Measurements from ENCODE around the gene ACCS. TPM values are rescaled to one million over a fixed set of nuclear protein-coding genes. Genes with fewer than 3 reads are reported as not detected.

ACCS gene
- total and polyA plus RNA-seq, 2 donors (not counting 3 experiments of a cell fraction or from before 2014, with no cell fraction given), result 8.6 to 22.7 TPM

GRCh38 chr11:44128729-44129128 is 62.7 kb downstream of the ACCS start:
- no peak overlapping the region for H3K9ac ChIP-seq (replicated peaks; ENCODE audit: extremely low read depth, insufficient read depth, low read length)
- no peak overlapping the region for H3K4me2 ChIP-seq (ENCODE audit: insufficient read depth, low read length)
- H3K4me3 ChIP-seq (replicated peaks in 1 of 3; ENCODE audit: insufficient read depth in 1 of 3, low read depth in 1 of 3, low read length in 3 of 3), result no peak overlapping the region
- BruUV-seq (replicated peaks), result no TSS peak
- FAIRE-seq (no peak), DNase-seq (ENCODE audit: low read depth, low spot score) (no peak)
- H3K27ac ChIP-seq (ENCODE audit: insufficient read depth, low read depth, low read length), result no peak overlapping the region
- no peaks in the 10 kb centered on the region for H3K9me3 ChIP-seq (replicated peaks; ENCODE audit: control insufficient read depth, insufficient read depth, low read length)
- no peaks in the 10 kb centered on the region for H3K27me3 ChIP-seq (ENCODE audit: control insufficient read depth in 2 of 2, insufficient read depth in 2 of 2, low read length in 2 of 2)
- H3K36me3 ChIP-seq (ENCODE audit: control insufficient read depth in 2 of 2, extremely low read depth in 1 of 2, insufficient read depth in 2 of 2, low read length in 2 of 2), result peaks cover 0 to 6% of the 10 kb centered on the region in 2 experiments
- intact Hi-C loops (cut with micrococcal nuclease), result no loop called here
- no peaks in the 10 kb centered on the region for H4K20me1 ChIP-seq (replicated peaks; ENCODE audit: control insufficient read depth, extremely low read depth, insufficient read depth, low read length)
- no peak overlapping the region for H2AFZ ChIP-seq (ENCODE audit: low read depth, low read length)
- H3K79me2 ChIP-seq (ENCODE audit: control insufficient read depth, insufficient read depth, low read length), result no peaks in the 10 kb centered on the region
- peaks cover 5% of the 10 kb centered on the region for H3K4me1 ChIP-seq (ENCODE audit: control insufficient read depth, extremely low read depth, insufficient read depth, low read length)
- CTCF ChIA-PET, result no interaction called here
- POLR2A ChIA-PET, result no interaction called here
- TF ChIP-seq FOS (IDR thresholded peaks at IDR 0.05; ENCODE audit: borderline replicate concordance, insufficient read depth, low read length) (no peak), EZH2 (IDR thresholded peaks at IDR 0.05; ENCODE audit: borderline replicate concordance, low read depth, low read length, severe bottlenecking) (no peak), POLR2A (IDR thresholded peaks at IDR 0.05; ENCODE audit: low read depth, low read length) (no peak)
- H3K9me1 ChIP-seq (replicated peaks; ENCODE audit: control insufficient read depth, extremely low read depth, insufficient read depth, low read length), result no peaks in the 10 kb centered on the region
- dilution Hi-C loops (cut with MboI; ENCODE audit: extremely low pct_ligation_motif_present, low sequenced_read_pairs), result no loop called here

- Histone ChIP-seq H3K27ac (ENCODE audit: insufficient read depth, low read depth, low read length) (no peak overlapping the region), H3K4me2 (ENCODE audit: insufficient read depth, low read length) (no peak overlapping the region), H3K9me1 (replicated peaks; ENCODE audit: control insufficient read depth, extremely low read depth, insufficient read depth, low read length) (no peaks in the 10 kb centered on the region), H3K27me3 (ENCODE audit: control insufficient read depth in 2 of 2, insufficient read depth in 2 of 2, low read length in 2 of 2) (no peaks in the 10 kb centered on the region), H3K36me3 (ENCODE audit: control insufficient read depth in 2 of 2, extremely low read depth in 1 of 2, insufficient read depth in 2 of 2, low read length in 2 of 2) (peaks cover 0 to 5% of the 10 kb centered on the region in 2 experiments), H4K20me1 (replicated peaks; ENCODE audit: control insufficient read depth, extremely low read depth, insufficient read depth, low read length) (no peaks in the 10 kb centered on the region), H3K9me3 (replicated peaks; ENCODE audit: control insufficient read depth, insufficient read depth, low read length) (no peaks in the 10 kb centered on the region), H3K4me1 (ENCODE audit: control insufficient read depth, extremely low read depth, insufficient read depth, low read length) (no peaks in the 10 kb centered on the region), H3K4me3 (replicated peaks in 1 of 3; ENCODE audit: insufficient read depth in 1 of 3, low read depth in 1 of 3, low read length in 3 of 3) (no peak overlapping the region), H3K79me2 (ENCODE audit: control insufficient read depth, insufficient read depth, low read length) (no peaks in the 10 kb centered on the region), H2AFZ (ENCODE audit: low read depth, low read length) (no peak overlapping the region), H3K9ac (replicated peaks; ENCODE audit: extremely low read depth, insufficient read depth, low read length) (no peak overlapping the region)
- no peak for DNase-seq (ENCODE audit: low read depth, low spot score)
- intact Hi-C loops (cut with micrococcal nuclease), result no loop called here
- no TSS peak for BruUV-seq (replicated peaks)
- no peak for TF ChIP-seq FOS (IDR thresholded peaks at IDR 0.05; ENCODE audit: borderline replicate concordance, insufficient read depth, low read length)
- TF ChIP-seq POLR2AphosphoS5 (IDR thresholded peaks at IDR 0.05; ENCODE audit: insufficient read depth, low read depth, low read length), result no peak
- TF ChIP-seq JUN (IDR thresholded peaks at IDR 0.05; ENCODE audit: borderline replicate concordance, insufficient read depth, insufficient read length, low read depth), result no peak
- TF ChIP-seq EZH2 (IDR thresholded peaks at IDR 0.05; ENCODE audit: borderline replicate concordance, low read depth, low read length, severe bottlenecking), result no peak
- no peak for TF ChIP-seq GATA2 (IDR thresholded peaks at IDR 0.05; ENCODE audit: insufficient read depth, insufficient read length, low read depth, low read length)
- TF ChIP-seq POLR2A (IDR thresholded peaks at IDR 0.05; ENCODE audit: low read depth, low read length), result no peak
- no peak for TF ChIP-seq CTCF (IDR thresholded peaks at IDR 0.05; ENCODE audit: extremely low read depth in 1 of 2, insufficient read depth in 1 of 2, low read depth in 1 of 2, low read length in 2 of 2)
- no peak for TF ChIP-seq MAX (IDR thresholded peaks at IDR 0.05; ENCODE audit: insufficient read depth, insufficient read length)
- no peak for TF ChIP-seq MYC (IDR thresholded peaks at IDR 0.05; ENCODE audit: low read depth, low read length)
- dilution Hi-C loops (cut with MboI; ENCODE audit: extremely low pct_ligation_motif_present, low sequenced_read_pairs), result no loop called here
- no peak for FAIRE-seq
- ChIA-PET CTCF (interaction anchor here (0.8 to 1.7 kb wide), 4 partner anchors 16 to 406 kb away, joined by 3 to 4 read pairs (median 3); no protein-coding TSS in a partner anchor), POLR2A (no interaction called here)
Observed at GRCh38 chr11:44130751-44131150, 64.7 kb downstream of the ACCS start.
